Small intestine (tissue), 7 donors: ENCODE results near the gene TATDN3. TPM values are rescaled to one million over a fixed set of nuclear protein-coding genes. Genes with fewer than 3 reads are reported as not detected.
"Not testable (repeated sequence)": the region's sequence is repeated elsewhere in the genome, so short reads cannot be mapped to it uniquely, and the experiment has no call there.

Experiments used
- DNase-seq, 2 donors: peaks; one replicate each; pipeline versions ENCODE4 v3.0.0 to v3.0.0-alpha.2; 2013
- FAIRE-seq: peaks from 2 replicates; lab custom pipeline; 2012; peaks lifted over from hg19 to GRCh38; lab: Jason Lieb, UNC
- H3K27ac ChIP-seq, 3 donors: one replicate each; pipeline ENCODE4 v1.5.1; 2013; ENCODE audit warnings: low read length in 2 of 3, mild to moderate bottlenecking in 2 of 3, control low read depth in 1 of 3, inconsistent platforms in 1 of 3, low read depth in 1 of 3, moderate library complexity in 1 of 3
- H3K27me3 ChIP-seq, 3 donors: one replicate each; pipeline ENCODE4 v1.6.1; 2013; ENCODE audit warnings: low read length in 3 of 3, inconsistent platforms in 1 of 3; ENCODE audit not compliant: control insufficient read depth in 3 of 3, insufficient read depth in 3 of 3
- H3K36me3 ChIP-seq, 3 donors: one replicate each; pipeline ENCODE4 v1.6.1; 2013; ENCODE audit warnings: low read length in 3 of 3, inconsistent platforms in 1 of 3, low read depth in 1 of 3, mild to moderate bottlenecking in 1 of 3, moderate library complexity in 1 of 3; ENCODE audit not compliant: control insufficient read depth in 3 of 3, insufficient read depth in 2 of 3
- H3K4me1 ChIP-seq, 3 donors: one replicate each; pipeline ENCODE4 v1.6.1; 2013; ENCODE audit warnings: low read length in 2 of 3, inconsistent platforms in 1 of 3, low read depth in 1 of 3, mild to moderate bottlenecking in 1 of 3, moderate library complexity in 1 of 3; ENCODE audit not compliant: control insufficient read depth in 3 of 3, insufficient read depth in 2 of 3
- H3K4me3 ChIP-seq, 3 donors: one replicate each; pipeline ENCODE4 v1.5.1; 2013; ENCODE audit warnings: low read length in 3 of 3, control low read depth in 1 of 3, inconsistent platforms in 1 of 3, low read depth in 1 of 3, mild to moderate bottlenecking in 1 of 3, moderate library complexity in 1 of 3
- H3K9me3 ChIP-seq, 2 donors: one replicate each; pipeline ENCODE4 v1.6.1; 2013; ENCODE audit warnings: low read depth in 1 of 2, low read length in 1 of 2; ENCODE audit not compliant: control insufficient read depth in 2 of 2, insufficient read depth in 1 of 2
- WGBS, 3 donors: extraction: QIAGEN DNeasy Blood & Tissue Kit; methylation state at CpG; one replicate each; pipeline ENCODE4 v1.1.7; 2013; 5-methylcytosine and 5-hydroxymethylcytosine counted together
- polyA plus RNA-seq, 4 donors: library from polyadenylated mRNA; stranded (reverse) in 3 of 4; unstranded in 1 of 4; fragments of 200-250 nt in 3 of 4; fragments of 120-200 nt in 1 of 4; gene quantifications; one replicate each; pipeline versions ENCODE4 v1.2.1 to v1.2.3, GENCODE V29; 2013
- donor health status: healthy with polysubstance abuse.
- donor health status: control.
- donor health status: control.
- donor health status: Bipolar disorder and iron deficiency.
- donor health status: healthy.

Gene TATDN3
- polyA plus RNA-seq, 4 donors: 5.6 to 9.9 (median 7.7) TPM

DNA sequence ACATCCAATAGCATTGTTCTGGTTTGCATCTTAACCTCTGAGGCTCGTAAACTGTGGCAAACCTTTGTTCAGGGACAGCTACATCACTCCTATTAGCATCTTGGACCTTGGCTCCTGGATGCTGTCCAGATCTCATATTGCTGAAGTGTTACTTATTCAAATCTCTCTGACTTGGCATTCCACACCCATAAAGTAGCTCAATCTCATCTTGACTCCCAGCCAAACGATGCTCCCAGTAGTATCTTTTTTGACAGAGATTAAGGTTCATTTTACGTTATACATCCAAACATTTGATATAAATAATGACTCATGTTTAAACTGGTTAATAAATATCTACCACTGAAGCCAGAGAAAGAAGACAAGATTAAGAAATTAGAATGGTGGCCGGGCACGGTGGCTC, 62.0 kb downstream of the TATDN3 start:
- Histone ChIP-seq H3K27ac (peak overlapping the region in 1 of 3 donors; percentile 50), H3K4me1 (peaks cover 0 to 19% (median 3%) of the 10 kb centered on the region in 3 donors), H3K4me3 (no peak overlapping the region), H3K9me3 (no peaks in the 10 kb centered on the region), H3K27me3 (no peaks in the 10 kb centered on the region), H3K36me3 (no peaks in the 10 kb centered on the region)
- DNase-seq (peak; percentile 93 to 99), FAIRE-seq (no peak)
- WGBS, 3 donors: 17 to 61% (median 48%) methylated on average over 5 of the region's 5 CpGs

DNA sequence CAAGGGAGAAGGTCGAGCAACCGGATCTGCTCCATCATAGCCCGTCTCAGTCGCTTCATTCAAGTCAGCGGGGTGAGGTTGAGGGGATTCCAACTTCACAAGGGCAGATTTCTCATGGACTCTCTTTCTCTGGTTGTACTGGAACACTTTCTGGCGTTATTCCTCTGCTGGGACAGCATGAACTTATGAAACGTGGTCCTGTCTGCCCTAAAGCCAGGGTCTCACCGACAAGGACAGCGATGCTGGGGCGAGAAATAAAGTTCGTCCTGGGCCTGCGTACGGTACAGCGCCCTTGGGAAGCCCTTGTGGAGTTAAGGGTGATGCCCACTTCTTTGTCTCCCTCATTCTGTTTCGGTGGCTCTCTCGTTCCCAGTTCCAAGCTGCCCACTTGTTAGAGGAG, 65.1 kb downstream of the TATDN3 start:
- H3K36me3 ChIP-seq: peaks cover 0 to 3% (median 0%) of the 10 kb centered on the region in 3 donors
- H3K9me3 ChIP-seq: no peaks in the 10 kb centered on the region
- H3K27ac ChIP-seq: peak overlapping the region; percentile 81 to 97 (median 88)
- peaks cover 3 to 26% (median 12%) of the 10 kb centered on the region in 3 donors for H3K4me1 ChIP-seq
- FAIRE-seq (no peak), DNase-seq (no peak)
- WGBS, 3 donors: 92 to 93% (median 92%) methylated on average over 16 of the region's 16 CpGs
- peak overlapping the region in 1 of 3 donors; percentile 87 for H3K4me3 ChIP-seq
- no peaks in the 10 kb centered on the region for H3K27me3 ChIP-seq

DNA sequence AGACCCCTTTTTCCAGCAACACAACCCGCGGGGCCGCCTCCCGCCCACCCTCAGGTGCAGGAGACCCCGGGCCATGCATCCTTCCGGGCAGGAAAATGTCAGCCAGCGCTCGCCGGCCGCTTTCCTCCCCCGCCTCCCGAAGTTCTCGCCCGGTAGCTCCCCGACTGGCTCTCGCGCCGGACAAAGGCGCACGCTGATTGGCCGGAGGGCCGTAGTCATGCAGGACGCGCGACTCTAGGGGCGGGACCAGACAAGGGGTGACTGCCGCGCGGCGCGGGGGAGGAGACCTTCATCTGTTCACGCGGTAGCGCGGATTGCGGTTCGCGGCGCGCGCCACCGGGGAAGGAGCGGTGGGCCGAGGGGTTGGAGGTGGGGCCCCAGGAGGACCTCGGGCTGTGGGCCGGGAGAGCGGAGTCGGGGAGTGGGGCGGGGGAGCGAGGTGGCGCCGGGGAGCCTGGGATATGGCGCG, 66.3 kb downstream of the TATDN3 start, which contains the start of gene FLVCR1:
TSS of gene FLVCR1 (plus strand) at position 284 of the 469 bp plus-strand sequence. CDS start at position 462, 178 bp downstream.
- H3K4me1 ChIP-seq: peaks cover 1 to 22% (median 12%) of the 10 kb centered on the region in 3 donors
- WGBS, 3 donors: 0 to 1% (median 1%) methylated on average over 40 to 54 of the region's 54 CpGs
- no peaks in the 10 kb centered on the region for H3K27me3 ChIP-seq
- no peaks in the 10 kb centered on the region for H3K9me3 ChIP-seq
- H3K27ac ChIP-seq: peak within 1 kb of the TSS; percentile 81 to 97 (median 88)
- peak within 1 kb of the TSS; percentile 87 to 89 (median 87) for H3K4me3 ChIP-seq
- peaks cover 0 to 3% (median 0%) of the 10 kb centered on the region in 3 donors for H3K36me3 ChIP-seq
- FAIRE-seq (no peak), DNase-seq (peak; percentile 98)

DNA sequence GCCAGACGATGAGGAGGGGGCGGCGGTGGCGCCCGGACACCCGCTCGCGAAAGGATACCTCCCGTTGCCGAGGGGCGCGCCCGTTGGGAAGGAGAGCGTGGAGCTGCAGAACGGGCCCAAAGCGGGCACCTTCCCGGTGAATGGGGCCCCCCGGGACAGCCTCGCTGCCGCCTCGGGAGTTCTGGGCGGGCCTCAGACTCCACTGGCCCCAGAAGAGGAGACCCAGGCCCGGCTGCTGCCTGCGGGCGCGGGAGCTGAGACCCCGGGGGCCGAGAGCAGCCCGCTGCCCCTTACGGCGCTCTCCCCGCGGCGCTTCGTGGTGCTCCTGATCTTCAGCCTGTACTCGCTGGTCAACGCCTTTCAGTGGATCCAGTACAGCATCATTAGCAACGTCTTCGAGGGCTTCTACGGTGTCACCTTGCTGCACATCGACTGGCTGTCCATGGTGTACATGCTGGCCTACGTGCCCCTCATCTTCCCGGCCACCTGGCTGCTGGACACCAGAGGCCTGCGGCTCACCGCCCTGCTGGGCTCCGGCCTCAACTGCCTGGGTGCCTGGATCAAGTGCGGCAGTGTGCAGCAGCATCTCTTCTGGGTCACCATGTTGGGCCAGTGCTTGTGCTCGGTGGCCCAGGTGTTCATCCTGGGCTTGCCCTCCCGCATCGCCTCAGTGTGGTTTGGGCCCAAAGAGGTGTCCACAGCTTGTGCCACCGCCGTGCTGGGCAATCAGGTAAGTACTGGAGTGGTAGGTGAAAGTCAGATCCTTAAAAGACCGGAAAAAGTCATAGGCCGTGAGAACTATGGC, 67.0 kb downstream of the TATDN3 start:
- Histone ChIP-seq H3K27ac (peak overlapping the region; percentile 81 to 97 (median 88)), H3K36me3 (peaks cover 0 to 3% (median 0%) of the 10 kb centered on the region in 3 donors), H3K27me3 (no peaks in the 10 kb centered on the region), H3K4me3 (peak overlapping the region; percentile 87 to 89 (median 87)), H3K4me1 (peaks cover 0 to 21% (median 12%) of the 10 kb centered on the region in 3 donors), H3K9me3 (no peaks in the 10 kb centered on the region)
- 4 to 9% (median 8%) methylated on average over 41 to 54 of the region's 54 CpGs for WGBS, 3 donors
- DNase-seq (peak; percentile 42 to 76), FAIRE-seq (no peak)

DNA sequence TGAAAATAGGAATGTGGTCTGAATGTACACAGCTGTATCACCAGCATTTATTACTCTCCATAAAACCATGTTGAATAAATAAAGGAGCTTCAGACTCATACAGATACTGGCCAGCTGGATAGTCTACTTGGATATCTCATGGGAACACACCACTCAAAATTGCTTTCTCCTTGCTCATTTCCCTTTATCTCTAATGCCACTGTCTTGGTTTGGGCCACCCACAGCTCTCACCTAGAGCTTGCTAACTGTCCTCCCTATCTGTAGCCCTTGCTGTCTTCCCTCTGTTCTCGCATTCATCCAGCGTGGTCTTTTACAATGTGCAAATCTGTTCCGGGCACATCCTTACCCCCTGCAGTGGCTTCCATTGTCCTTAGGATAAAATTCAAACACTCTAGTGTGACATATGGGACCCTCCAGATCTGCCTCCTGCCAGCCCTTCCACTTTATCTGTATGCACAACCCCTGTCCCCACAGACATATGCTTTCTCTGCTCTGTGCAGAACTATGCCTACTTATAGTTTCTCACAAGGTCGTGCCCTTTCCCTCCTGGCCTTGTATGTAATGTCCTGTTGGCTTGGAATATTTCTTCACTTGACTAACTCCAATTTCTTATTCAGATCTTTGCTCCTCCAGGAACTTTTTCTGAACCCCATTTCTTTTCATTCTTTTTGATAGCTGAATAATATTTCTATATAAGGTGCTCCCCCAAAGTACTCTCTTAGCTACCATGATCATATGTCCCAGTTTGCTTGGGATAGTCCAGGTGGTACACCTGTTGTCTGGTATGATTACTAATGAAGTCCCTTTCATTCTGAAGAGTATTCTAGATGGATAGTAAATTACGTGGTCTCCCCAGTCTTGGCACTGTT, 69.3 kb downstream of the TATDN3 start:
- 82 to 88% (median 86%) methylated on average over 5 of the region's 5 CpGs for WGBS, 3 donors
- no peaks in the 10 kb centered on the region for H3K27me3 ChIP-seq
- H3K36me3 ChIP-seq: peaks cover 0 to 14% (median 4%) of the 10 kb centered on the region in 3 donors
- H3K4me3 ChIP-seq: peak overlapping the region in 2 of 3 donors; percentile 42 to 87
- DNase-seq: peak; percentile 24 to 50
- no peak for FAIRE-seq
- H3K9me3 ChIP-seq: no peaks in the 10 kb centered on the region
- H3K27ac ChIP-seq: peak overlapping the region in 1 of 3 donors; percentile 88
- H3K4me1 ChIP-seq: peaks cover 0 to 18% (median 12%) of the 10 kb centered on the region in 3 donors

DNA sequence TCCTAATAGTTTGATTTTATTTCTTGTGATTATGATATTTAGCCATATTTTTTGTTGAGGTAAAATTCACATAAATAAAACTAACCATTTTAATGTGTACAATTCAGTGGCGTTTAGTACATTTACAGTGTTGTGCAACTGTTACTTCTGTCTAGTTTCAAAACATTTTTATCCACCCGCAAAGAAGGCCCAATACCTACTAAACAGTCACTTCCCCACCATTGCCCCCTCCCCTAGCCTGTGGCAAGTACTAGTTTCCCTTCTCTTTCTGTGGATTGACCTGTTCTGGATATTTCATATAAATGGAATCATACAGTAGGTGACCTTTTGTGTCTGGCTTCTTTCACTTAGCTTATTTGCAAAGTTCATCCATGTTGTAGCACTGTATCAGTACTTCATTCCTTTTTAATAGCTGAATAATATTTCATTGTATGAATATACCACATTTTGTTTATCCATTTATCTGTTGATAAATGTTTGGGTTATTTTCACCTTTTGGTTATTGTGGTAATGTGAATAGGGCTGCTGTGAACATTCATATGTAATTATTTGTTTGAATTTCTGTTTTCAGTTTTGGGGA, 70.5 kb downstream of the TATDN3 start:
- H3K9me3 ChIP-seq: no peaks in the 10 kb centered on the region
- FAIRE-seq: no peak
- peaks cover 0 to 12% (median 9%) of the 10 kb centered on the region in 3 donors for H3K4me1 ChIP-seq
- no peak overlapping the region for H3K4me3 ChIP-seq
- peaks cover 0 to 14% (median 4%) of the 10 kb centered on the region in 3 donors for H3K36me3 ChIP-seq
- H3K27me3 ChIP-seq: no peaks in the 10 kb centered on the region
- H3K27ac ChIP-seq: no peak overlapping the region
- 87 to 96% (median 91%) methylated on average over 2 of the region's 2 CpGs for WGBS, 3 donors
- no peak for DNase-seq

DNA sequence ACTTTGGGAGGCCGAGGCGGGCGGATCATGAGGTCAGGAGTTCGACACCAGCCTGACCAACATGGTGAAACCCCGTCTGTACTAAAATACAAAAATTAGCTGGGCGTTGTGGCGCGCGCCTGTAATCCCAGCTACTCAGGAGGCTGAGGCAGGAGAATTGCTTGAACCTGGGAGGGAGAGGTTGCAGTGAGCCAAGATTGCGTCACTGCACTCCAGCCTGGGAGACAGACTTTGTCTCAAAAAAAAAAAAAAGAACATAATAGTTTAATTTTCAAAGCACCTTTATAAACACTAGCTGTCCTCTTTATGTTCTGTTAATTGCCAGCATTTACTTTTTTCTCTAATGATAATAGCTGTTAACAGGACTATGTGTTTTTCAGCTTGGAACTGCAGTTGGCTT, 71.7 kb downstream of the TATDN3 start:
- 89 to 91% (median 91%) methylated on average over 10 of the region's 10 CpGs for WGBS, 3 donors
- Histone ChIP-seq H3K4me1 (peaks cover 0 to 12% (median 7%) of the 10 kb centered on the region in 3 donors), H3K36me3 (peaks cover 0 to 19% (median 4%) of the 10 kb centered on the region in 3 donors)
- H3K27ac ChIP-seq, H3K27me3 ChIP-seq, FAIRE-seq, H3K9me3 ChIP-seq, DNase-seq, H3K4me3 ChIP-seq: not testable (repeated sequence)
